GM12865 (cell line): ENCODE data around the gene CFAP74.
"Not testable (repeated sequence)": the region's sequence is repeated elsewhere in the genome, so short reads cannot be mapped to it uniquely, and the experiment has no call there.

Source experiments
- DNase-seq: peaks from one replicate; pipeline ENCODE4 v3.0.0; 2010; ENCODE audit warnings: low read depth
- H3K4me3 ChIP-seq: 2 replicates; pipeline ENCODE4 v1.5.1; 2011; ENCODE audit warnings: mild to moderate bottlenecking, low read depth, low read length, control low read depth
- CTCF ChIP-seq: IDR thresholded peaks from 2 replicates; pipeline ENCODE4 v1.5.1; 2011; ENCODE audit warnings: low read length, control low read depth, low read depth, inconsistent platforms; ENCODE audit not compliant: insufficient read depth; ENCODE audit errors: missing control alignments

The CFAP74 gene

GRCh38 chr1:1980467-1981141, 23.0 kb downstream of the CFAP74 start:
- TF ChIP-seq CTCF, result no peak
- no peak overlapping the region for H3K4me3 ChIP-seq
- no peak for DNase-seq

DNA sequence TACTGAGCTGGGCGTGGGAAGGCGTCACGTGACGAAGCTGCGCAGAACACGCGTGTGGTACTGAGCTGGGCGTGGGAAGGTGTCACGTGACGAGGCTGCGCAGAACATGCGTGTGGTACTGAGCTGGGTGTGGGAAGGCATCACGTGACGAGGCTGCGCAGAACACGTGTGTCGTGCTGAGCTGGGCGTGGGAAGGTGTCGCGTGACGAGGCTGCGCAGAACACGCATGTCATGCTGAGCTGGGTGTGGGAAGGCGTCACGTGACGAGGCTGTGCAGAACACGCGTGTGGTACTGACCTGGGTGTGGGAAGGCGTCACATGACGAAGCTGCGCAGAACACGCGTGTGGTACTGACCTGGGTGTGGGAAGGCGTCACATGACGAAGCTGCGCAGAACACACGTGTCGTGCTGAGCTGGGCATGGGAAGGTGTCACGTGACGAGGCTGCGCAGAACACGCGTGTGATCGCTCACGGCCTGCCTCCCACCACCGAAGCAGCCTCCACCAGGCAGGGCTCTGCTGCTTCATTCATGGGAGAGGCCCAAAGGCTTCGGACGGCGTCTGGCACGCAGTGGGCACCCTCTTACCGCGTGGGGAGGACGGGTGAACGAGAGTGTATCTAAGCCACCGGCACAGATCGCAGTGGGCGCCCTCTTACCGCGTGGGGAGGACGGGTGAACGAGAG, 24.0 kb downstream of the CFAP74 start:
- no peak overlapping the region for H3K4me3 ChIP-seq
- no peak for TF ChIP-seq CTCF
- DNase-seq, result no peak

- not testable (repeated sequence) for DNase-seq, H3K4me3 ChIP-seq
Observed at GRCh38 chr1:1978690-1979481, 24.7 kb downstream of the CFAP74 start.

DNA sequence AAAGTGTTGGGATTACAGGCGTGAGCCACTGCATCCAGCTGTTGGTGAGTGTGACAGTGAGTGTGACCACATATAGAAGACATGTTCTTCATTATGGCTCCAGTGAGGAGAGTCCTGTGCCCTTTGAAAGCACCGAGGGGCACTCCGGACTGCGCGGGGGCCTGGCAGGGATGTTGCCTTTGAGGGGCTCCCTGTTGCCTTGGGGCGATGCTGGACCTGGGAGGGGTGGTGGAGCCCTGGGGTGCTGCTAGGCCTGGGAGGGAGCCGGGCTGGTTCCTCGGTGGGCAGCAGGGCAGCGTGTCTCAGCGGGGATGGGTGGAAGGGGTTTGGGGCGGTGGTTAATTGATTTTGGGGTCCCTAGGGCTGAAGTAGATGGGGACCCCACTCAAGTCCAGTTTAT, 25.5 kb downstream of the CFAP74 start:
- no peak overlapping the region for H3K4me3 ChIP-seq
- no peak for DNase-seq
- TF ChIP-seq CTCF, result no peak

GRCh38 chr1:1976031-1976430, 27.6 kb downstream of the CFAP74 start:
- no peak overlapping the region for H3K4me3 ChIP-seq
- DNase-seq, result no peak
- TF ChIP-seq CTCF, result no peak

GRCh38 chr1:1975535-1975934, 28.1 kb downstream of the CFAP74 start:
- no peak for TF ChIP-seq CTCF
- no peak for DNase-seq
- no peak overlapping the region for H3K4me3 ChIP-seq

- no peak overlapping the region for H3K4me3 ChIP-seq
- DNase-seq, result no peak
- TF ChIP-seq CTCF, result no peak
Observed at GRCh38 chr1:1974834-1975233, 28.8 kb downstream of the CFAP74 start.
